Psoas muscle (tissue), 8 donors: Measurements from ENCODE around the gene RDH12. TPM values are rescaled to one million over a fixed set of nuclear protein-coding genes. Genes with fewer than 3 reads are reported as not detected.
"Not testable (repeated sequence)": the region's sequence is repeated elsewhere in the genome, so short reads cannot be mapped to it uniquely, and the experiment has no call there.

Source experiments
- ATAC-seq, 4 donors: fragments of 200-7000 bp; cut with Tn5 transposase; one replicate each; pipeline ENCODE4 v1.9.1; 2020; ENCODE audit warnings: moderate library complexity in 3 of 4, mild to moderate bottlenecking in 2 of 4
- DNase-seq, 2 donors: peaks; one replicate each; pipeline ENCODE4 v3.0.0-alpha.2; 2020
- H3K27ac ChIP-seq: fragments of 200-600 bp; one replicate; pipeline ENCODE4 v1.8.0; 2022
- H3K27me3 ChIP-seq, 3 donors: fragments of 200-600 bp in 1 of 3; one replicate each; pipeline versions ENCODE4 v1.6.1 to v1.8.0; 2013 to 2022; ENCODE audit warnings: low read length in 2 of 3, mild to moderate bottlenecking in 2 of 3, moderate library complexity in 1 of 3; ENCODE audit not compliant: insufficient read depth in 3 of 3
- H3K36me3 ChIP-seq, 2 donors: fragments of 200-600 bp in 1 of 2; one replicate each; pipeline versions ENCODE4 v1.6.1 to v1.8.0; 2013 to 2022; ENCODE audit warnings: low read depth in 1 of 2, mild to moderate bottlenecking in 1 of 2, moderate library complexity in 1 of 2; ENCODE audit not compliant: insufficient read depth in 1 of 2
- H3K4me1 ChIP-seq: fragments of 200-600 bp; one replicate; pipeline ENCODE4 v1.8.0; 2022
- H3K4me3 ChIP-seq: fragments of 200-600 bp; one replicate; pipeline ENCODE4 v1.8.0; 2022; ENCODE audit warnings: mild to moderate bottlenecking
- H3K9me3 ChIP-seq: fragments of 200-600 bp; one replicate; pipeline ENCODE4 v1.8.0; 2022
- WGBS, 3 donors: extraction: QIAGEN DNeasy Blood & Tissue Kit; methylation state at CpG; one replicate each; pipeline versions ENCODE4 v1.1.6 to v1.1.7; 2013; 5-methylcytosine and 5-hydroxymethylcytosine counted together
- intact Hi-C, 2 donors: fragments of 100-400 bp; cut with DNase I; formaldehyde crosslinking; loops; one replicate each; pipeline versions ENCODE4 v1.11.0 to v1.14.2; 2022
- polyA plus RNA-seq, 3 donors: library from polyadenylated mRNA; stranded (reverse); fragments of 200-250 nt; gene quantifications; one replicate each; pipeline ENCODE4 v1.2.3, GENCODE V29; 2013
- total RNA-seq, 4 donors: library from RNA; stranded (reverse); fragmentation: NEBNext Ultra II Directional in 2 of 4; extraction: Animal tissue kit (Norgen Biotek cat#: 25700) in 2 of 4; gene quantifications; one replicate each; pipeline versions ENCODE4 v1.2.1 to v1.2.4, GENCODE V29; 2021 to 2023
- TF ChIP-seq, protein P1 (sequence below): fragments of 200-600 bp; IDR thresholded peaks from one replicate; pipeline ENCODE4 v1.8.0; 2022; ENCODE audit warnings: antibody characterized with exemption
- donor health status: healthy with polysubstance abuse.
- donor health status: DM: no; HTN: no; CAD: no; lungs with moderate emphysema.
- donor health status: Bipolar disorder and iron deficiency.
- donor health status: healthy.
- donor health status: DM: yes; HTN: yes; CAD: no.
- donor health status: DM: no; HTN: no; CAD: no.
- donor health status: DM: no; HTN: no; CAD: no.
- donor health status: DM: yes; HTN: yes; CAD: no.

Gene RDH12
- total and polyA plus RNA-seq, 7 donors, result 0.03 TPM; not detected in 6

DNA sequence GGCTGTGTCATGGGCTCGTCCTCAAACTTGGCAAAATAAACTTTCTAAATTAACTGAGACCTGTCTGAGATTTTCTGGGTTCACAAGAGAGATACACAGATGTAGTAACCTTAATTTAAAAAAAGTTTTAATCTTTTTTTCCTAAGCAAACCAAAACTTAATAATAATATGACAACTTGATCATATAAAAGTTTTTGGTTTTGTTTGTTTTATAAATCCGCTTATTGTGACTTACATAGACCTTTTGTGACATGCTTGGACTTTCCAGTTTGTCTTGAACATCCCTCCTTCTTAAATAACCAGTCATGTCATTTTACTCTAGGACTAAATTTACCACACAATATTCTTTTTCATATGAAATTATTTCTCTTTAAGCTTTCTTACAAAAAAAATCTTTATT lies 8.5 kb downstream of the RDH12 start:
- H3K4me1 ChIP-seq, result no peaks in the 10 kb centered on the region
- no peaks in the 10 kb centered on the region for H3K9me3 ChIP-seq
- TF ChIP-seq, protein P1, sequence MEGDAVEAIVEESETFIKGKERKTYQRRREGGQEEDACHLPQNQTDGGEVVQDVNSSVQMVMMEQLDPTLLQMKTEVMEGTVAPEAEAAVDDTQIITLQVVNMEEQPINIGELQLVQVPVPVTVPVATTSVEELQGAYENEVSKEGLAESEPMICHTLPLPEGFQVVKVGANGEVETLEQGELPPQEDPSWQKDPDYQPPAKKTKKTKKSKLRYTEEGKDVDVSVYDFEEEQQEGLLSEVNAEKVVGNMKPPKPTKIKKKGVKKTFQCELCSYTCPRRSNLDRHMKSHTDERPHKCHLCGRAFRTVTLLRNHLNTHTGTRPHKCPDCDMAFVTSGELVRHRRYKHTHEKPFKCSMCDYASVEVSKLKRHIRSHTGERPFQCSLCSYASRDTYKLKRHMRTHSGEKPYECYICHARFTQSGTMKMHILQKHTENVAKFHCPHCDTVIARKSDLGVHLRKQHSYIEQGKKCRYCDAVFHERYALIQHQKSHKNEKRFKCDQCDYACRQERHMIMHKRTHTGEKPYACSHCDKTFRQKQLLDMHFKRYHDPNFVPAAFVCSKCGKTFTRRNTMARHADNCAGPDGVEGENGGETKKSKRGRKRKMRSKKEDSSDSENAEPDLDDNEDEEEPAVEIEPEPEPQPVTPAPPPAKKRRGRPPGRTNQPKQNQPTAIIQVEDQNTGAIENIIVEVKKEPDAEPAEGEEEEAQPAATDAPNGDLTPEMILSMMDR, result no peak
- DNase-seq (no peak), ATAC-seq (no peak)
- intact Hi-C loops, result no loop called here
- no peak overlapping the region for H3K27ac ChIP-seq
- H3K27me3 ChIP-seq, result no peaks in the 10 kb centered on the region
- no peak overlapping the region for H3K4me3 ChIP-seq
- 86 to 93% (median 89%) methylated on average over 2 of the region's 2 CpGs for WGBS, 3 donors
- H3K36me3 ChIP-seq, result no peaks in the 10 kb centered on the region

DNA sequence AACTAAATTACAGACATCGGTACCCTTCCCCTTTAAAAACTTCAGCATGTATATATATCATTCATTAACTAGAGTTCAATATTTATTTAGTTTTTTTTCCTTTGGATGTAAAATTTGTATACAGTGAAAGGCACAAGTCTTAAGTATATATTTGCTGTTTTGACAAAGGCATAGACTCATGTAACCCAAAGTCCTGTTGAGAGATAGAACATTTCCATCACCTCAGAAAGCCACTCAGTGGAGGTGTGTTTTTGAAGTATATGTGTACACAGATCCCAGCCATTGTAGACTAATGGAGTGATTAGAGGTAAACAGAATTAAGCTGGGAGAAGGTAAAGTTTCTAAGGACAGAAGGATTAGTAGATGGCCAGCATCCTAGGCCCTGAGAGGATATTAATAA lies 15.4 kb downstream of the RDH12 start:
- no peaks in the 10 kb centered on the region for H3K36me3 ChIP-seq
- no peak overlapping the region for H3K27ac ChIP-seq
- H3K4me1 ChIP-seq, result peaks cover 2% of the 10 kb centered on the region
- ATAC-seq (no peak), DNase-seq (no peak)
- intact Hi-C loops, result no loop called here
- H3K27me3 ChIP-seq, result no peaks in the 10 kb centered on the region
- no peaks in the 10 kb centered on the region for H3K9me3 ChIP-seq
- no peak overlapping the region for H3K4me3 ChIP-seq
- 96 to 98% (median 97%) methylated on average over 1 of the region's 1 CpG for WGBS, 3 donors
- TF ChIP-seq, protein P1, result no peak

DNA sequence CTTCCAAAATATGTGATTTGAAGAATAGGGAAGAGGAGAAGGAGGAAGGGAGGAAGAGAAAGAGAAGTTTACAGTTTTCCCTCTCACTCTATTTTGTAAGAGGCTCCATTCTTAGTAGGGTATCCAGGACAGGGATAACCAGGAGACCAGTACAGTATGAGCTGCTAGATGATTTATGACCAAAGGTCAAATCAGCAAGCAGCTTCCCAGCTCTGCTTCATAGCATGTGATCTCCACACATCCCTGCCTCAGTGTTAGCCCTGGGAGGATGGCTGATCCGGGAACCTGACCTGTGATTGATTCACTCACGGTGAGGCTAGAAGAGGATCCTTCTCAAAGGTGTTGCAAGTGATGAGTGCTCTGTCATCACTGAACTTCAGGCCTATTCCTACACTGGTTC lies 16.6 kb downstream of the RDH12 start:
- TF ChIP-seq, protein P1, result no peak
- 67 to 81% (median 77%) methylated on average over 2 of the region's 2 CpGs for WGBS, 3 donors
- intact Hi-C loops, result no loop called here
- Histone ChIP-seq H3K4me3 (no peak overlapping the region), H3K36me3 (no peaks in the 10 kb centered on the region), H3K9me3 (no peaks in the 10 kb centered on the region), H3K4me1 (peaks cover 3% of the 10 kb centered on the region), H3K27me3 (no peaks in the 10 kb centered on the region), H3K27ac (no peak overlapping the region)
- ATAC-seq (no peak), DNase-seq (no peak)

DNA sequence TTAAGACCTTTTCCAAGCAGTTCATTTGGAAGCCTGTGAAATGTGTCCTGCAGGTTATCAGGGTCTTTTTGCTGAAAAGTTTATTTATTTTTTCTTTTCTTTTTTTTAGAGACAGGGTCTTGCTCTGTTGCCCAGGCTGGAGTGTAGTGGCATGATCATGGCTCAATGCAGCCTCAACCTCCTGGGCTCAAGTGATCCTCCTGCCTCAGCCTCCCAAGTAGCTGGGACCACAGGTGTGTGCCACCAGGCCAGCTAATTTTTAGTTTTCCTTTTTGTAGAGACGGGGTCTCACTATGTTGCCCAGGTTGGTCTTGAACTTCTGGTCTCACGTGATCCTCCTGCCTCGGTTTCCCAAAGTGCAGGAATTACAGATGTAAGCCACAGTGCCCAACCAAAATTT lies 17.7 kb downstream of the RDH12 start:
- H3K9me3 ChIP-seq, H3K4me3 ChIP-seq, H3K36me3 ChIP-seq, ATAC-seq, H3K27me3 ChIP-seq, H3K4me1 ChIP-seq, H3K27ac ChIP-seq, DNase-seq, intact Hi-C loops: not testable (repeated sequence)
- 87 to 95% (median 91%) methylated on average over 3 of the region's 3 CpGs for WGBS, 3 donors

DNA sequence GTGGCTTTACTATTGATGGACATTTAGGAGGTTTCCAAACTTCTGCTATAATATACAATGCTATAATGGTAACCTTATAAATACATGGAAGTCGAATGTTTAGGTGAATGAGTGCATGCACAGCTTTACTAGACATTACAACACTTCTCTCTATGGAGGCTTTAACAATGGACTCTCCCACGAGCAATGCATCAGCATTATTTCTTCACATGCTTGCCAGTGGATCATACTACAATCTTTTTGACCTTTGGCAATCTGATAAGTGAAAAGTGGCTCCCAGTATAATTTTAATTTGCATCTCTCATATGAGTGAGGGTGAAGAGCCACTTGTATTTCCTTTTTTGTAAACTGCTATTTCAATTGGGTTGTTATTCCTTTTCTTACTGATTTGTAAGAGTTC lies 18.2 kb downstream of the RDH12 start:
- 27 to 43% (median 34%) methylated on average over 2 of the region's 2 CpGs for WGBS, 3 donors
- no peak overlapping the region for H3K4me3 ChIP-seq
- intact Hi-C loops, result no loop called here

More for the DNA sequence above, 18.2 kb downstream of the RDH12 start:
- ATAC-seq (no peak), DNase-seq (no peak)
- no peaks in the 10 kb centered on the region for H3K27me3 ChIP-seq
- TF ChIP-seq, protein P1, result no peak
- no peaks in the 10 kb centered on the region for H3K36me3 ChIP-seq
- no peak overlapping the region for H3K27ac ChIP-seq
- peaks cover 3% of the 10 kb centered on the region for H3K4me1 ChIP-seq
- no peaks in the 10 kb centered on the region for H3K9me3 ChIP-seq
